ENCODE measurements around the gene SLC39A13.

The SLC39A13 gene

DNA sequence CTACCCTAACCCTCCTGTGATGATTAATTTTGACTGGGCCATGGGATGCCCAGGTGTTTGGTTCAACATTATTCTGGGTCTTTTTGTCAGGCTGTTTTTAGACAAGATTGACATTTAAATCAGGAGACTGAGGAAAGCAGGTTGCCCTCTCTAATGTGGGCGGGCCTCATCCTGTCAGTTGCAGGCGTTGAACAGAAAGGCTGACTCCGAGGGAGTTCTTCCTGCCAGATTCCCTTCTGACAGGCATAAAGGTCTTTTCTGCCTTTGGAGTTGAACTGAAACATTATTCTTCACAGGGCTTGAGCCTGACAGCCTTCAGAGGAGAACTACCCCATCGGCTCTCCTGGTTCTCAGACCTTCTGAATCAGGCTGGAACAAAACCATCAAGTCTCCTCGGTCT lies 22.1 kb downstream of the SLC39A13 start:
- no peak for DNase-seq (ENCODE audit: low read depth in 3 of 3)

DNA sequence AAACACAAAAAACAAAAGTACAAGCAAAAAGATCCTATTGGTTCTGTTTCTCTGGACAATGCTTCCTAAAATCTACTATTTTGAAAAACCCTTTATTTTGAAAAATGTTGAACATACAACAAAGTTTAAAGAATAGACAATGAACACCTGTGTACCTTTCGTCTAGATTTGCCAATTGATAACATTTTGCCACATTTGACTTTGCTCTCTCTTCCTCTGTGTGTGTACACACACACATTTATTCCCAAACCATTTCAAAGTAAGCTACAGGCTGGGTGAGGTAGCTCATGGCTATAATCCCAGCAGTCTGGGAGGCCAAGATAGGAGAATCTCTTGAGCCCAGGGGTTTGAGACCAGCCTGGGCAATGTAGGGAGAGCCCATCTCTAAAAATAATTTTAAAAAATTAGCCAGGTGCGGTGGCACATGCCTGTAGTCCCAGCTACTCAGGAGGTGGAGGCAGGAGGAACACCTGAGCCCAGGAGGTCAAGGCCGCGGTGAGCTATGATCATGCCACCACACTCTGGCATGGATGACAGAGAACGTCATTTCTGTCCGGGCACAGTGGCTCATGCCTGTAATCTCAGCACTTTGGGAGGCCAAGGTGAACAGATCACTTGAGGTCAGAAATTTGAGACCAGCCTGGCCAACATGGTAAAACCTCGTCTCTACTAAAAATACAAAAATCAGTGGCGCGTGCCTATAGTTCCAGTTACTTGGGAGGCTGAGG lies 23.1 kb downstream of the SLC39A13 start:
- DNase-seq (ENCODE audit: low read depth in 3 of 3) = no peak

- no peak for DNase-seq (ENCODE audit: low read depth in 3 of 3)
Measured at GRCh38 chr11:47433157-47433556, 24.8 kb downstream of the SLC39A13 start.

- no peak for DNase-seq (ENCODE audit: low read depth in 3 of 3)
Measured at GRCh38 chr11:47434011-47434786, 25.8 kb downstream of the SLC39A13 start.

DNA sequence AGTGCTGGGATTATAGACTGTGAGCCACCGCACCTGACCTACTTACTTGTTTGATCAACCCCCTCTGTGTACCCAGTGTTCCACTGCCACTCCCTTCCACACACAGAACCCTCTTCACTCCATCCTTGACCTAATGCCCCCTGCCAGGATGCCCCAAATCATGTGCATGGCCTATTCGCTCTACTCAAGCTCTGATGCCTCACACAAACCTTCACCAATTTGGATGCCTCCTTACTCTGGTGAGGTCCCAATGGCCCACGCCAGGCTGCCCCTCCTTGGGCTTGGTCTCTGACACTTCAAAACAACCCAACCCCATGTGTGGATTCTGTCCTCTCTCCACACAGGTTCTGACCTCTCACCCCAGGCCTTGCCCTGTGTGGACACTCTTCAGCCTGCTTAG lies 27.3 kb downstream of the SLC39A13 start:
- no peak for DNase-seq (ENCODE audit: low read depth in 3 of 3)

DNA sequence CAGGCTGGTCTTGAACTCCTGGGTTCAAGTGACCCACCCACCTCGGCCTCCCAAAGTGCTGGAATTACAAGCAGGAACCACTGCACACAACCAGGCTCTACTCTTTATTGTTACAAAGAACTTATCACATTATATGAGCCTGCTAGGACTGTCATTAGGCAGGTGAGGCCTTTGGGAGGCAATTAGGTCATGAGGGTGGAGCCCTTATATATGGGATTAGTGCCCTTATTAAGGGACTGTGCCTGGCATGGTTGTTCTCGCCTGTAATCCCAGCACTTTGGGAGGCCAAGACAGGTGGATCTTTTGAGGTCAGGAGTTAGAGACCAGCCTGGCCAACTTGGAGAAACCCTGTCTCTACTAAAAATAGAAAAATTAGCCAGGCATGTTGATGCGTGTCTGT lies 28.3 kb downstream of the SLC39A13 start:
- DNase-seq (ENCODE audit: low read depth in 3 of 3) = no peak

DNA sequence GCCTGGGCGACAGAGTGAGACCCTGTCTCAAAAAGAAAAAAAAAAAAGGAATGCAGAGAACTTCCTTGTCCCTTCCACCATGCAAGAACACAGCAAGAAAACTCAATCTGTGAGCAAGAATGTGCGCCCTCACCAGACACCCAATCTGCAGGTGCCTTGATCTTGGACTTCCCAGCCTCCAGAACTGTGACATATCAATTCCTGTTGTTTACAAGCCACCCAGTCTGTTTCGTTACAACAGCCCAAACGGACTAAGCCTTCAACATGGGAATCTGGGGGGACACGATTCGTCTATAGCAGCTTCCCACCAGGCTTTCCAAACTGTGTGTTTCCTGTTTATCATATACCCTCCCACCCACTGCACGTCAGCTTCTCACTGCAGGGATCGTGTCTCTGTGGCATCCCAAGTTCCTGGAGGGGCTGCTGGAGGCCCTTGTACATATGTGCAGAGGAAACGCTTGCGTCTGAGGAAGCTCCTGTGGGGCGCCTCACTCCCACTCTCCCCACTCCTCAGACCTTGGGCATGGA lies 28.9 kb downstream of the SLC39A13 start:
- DNase-seq (ENCODE audit: low read depth in 3 of 3) = no peak

GRCh38 chr11:47437746-47438418 lies 29.5 kb downstream of the SLC39A13 start:
- no peak for DNase-seq (ENCODE audit: low read depth in 3 of 3)

- DNase-seq (ENCODE audit: low read depth in 3 of 3) = no peak
Measured at GRCh38 chr11:47438721-47439120, 30.3 kb downstream of the SLC39A13 start.

- no peak for DNase-seq (ENCODE audit: low read depth in 3 of 3)
Measured at GRCh38 chr11:47440054-47440476, 31.7 kb downstream of the SLC39A13 start.

- DNase-seq (ENCODE audit: low read depth in 3 of 3) = no peak
Measured at GRCh38 chr11:47441421-47441820, 33.0 kb downstream of the SLC39A13 start.

DNA sequence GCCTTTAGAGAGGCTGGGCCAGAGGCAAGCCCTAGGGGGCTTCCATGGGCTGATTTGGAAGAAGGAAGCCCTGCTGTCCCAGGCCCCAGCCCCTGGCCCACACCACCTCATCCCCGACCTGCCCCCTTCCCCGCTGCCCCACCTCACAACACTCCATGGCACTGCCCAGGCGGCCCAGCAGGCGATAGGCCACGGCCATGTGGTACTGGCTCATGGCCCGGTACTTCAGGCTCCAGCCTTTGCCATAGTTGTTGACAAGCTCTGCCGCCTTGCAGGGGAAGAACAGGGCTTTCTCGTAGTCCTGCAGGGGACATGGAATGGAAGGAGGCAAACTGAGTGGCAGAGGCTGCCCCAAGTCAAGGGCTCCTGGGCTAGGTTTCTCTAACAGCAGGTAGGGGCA lies 34.1 kb downstream of the SLC39A13 start:
- no peak for DNase-seq (ENCODE audit: low read depth in 3 of 3)

DNA sequence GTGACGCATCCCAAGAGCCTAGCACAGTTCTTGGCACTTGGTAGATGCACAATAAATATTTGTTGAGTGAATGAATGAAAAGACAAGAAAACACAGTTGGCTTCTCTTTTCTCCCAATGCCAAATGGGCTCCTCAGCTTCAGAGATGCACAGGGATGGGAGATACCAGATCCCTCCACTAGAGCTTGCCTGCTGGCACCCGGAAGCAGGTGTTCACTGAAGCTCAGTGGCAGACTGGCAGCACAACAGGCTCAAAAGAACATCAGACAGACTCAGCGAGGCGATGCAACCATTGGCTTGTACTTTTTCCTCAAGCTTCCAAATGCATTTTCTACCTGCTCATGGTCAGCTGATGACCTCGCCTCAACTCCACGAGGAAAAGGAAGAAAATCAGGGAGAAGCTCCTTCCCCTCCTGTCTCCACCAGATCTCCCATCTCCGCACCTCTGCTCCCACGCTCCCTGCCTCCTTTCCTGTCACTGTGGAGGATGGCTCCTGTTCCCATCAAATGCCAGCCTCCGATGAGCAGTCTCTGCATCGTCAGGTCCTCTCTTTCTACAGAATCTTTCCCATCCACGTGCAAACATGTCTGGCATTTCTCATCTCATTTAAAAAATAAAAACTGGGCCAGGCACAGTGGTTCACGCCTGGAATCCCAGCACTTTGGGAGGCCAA lies 34.8 kb downstream of the SLC39A13 start:
- no peak for DNase-seq (ENCODE audit: low read depth in 3 of 3)

GRCh38 chr11:47443817-47444216 lies 35.4 kb downstream of the SLC39A13 start:
- no peak for DNase-seq (ENCODE audit: low read depth in 3 of 3)

- no peak for DNase-seq (ENCODE audit: low read depth in 3 of 3)
Measured at GRCh38 chr11:47445840-47446239, 37.5 kb downstream of the SLC39A13 start.

DNA sequence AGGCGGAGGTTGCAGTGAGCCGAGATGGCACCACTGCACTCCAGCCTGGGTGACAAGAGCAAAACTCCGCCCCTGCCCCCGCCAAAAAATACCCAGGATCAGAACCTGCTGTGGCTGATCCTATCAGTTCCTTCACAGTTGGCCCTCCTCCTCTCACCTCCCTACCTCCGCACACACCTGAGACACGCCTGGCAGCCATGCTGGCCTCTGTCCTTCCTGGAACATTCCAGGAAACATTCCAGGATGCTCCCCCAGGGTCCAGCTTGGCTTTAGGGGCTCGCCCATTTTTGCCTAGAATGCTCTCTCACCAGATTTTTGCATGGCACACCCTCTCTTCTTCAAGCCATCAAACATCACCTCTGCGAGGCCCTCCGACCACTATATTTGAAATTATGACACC lies 38.4 kb downstream of the SLC39A13 start:
- DNase-seq (ENCODE audit: low read depth in 3 of 3) = no peak

DNA sequence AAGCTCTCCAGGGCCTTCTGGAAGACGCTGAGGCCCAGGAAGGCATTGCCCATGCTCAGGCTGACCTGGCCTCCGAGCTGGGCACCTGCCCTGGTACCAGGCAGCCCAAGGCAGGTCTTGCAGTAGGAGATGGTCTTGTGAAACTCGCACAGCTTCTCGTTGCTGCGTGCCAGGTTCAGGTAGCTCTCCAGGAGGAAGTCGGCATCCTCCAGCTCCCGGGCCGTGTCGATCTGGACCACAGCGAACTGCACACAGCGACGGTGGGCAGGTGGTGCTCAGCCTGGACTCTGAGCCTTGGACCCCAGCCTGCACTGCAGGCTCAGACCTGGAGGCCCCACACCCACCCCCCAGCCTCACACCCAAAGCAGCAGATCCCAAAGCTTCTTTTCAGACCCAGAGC lies 39.5 kb downstream of the SLC39A13 start:
- no peak for DNase-seq (ENCODE audit: low read depth in 3 of 3)

DNA sequence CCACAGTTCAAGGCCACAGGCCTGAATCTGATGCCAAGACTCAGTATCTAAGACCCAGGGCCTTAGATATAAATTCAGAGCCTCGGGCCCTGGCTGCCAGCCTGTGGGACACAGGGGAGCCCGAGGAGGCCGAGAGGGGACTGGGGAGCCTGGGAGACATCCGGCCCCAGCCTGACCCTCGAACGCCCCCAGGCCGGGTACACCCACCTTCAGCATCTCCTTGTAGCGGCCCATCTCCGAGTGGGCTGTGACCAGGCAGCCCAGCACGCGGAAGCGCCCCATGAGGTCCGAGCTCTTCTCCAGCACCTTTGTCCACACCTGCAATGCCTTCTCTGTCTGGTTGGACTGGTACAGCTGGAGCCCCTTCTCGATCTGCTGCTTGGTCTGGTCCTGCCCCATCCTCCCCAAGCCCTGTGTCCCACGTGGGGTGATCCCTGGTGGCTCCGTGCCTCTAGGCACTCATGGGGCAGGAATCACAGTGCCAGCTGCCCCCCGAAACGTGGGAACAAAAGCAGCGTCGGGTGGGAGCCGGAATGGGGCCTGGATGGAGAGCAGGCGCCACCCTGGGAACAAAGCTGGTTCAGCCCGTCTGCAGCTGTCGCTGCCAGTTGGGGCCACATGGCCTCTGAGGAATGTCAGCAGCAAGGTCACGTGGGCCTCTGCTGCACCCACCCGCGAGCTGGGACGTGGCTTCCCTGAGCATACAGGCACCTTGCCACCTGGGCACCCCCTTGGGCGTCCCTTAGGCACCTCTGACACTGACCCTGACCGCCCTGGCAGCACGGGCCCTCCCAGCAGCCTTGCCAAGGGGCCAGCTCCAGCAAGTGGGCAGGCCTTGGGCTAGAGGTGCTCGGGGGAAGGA lies 40.4 kb downstream of the SLC39A13 start, which contains the start of gene RAPSN:
RAPSN (minus strand) TSS at position 571 of the 862 bp plus-strand sequence; CDS start at position 399, 172 bp downstream.
- DNase-seq (ENCODE audit: low read depth in 3 of 3) = no peak

- DNase-seq (ENCODE audit: low read depth in 3 of 3) = no peak
Measured at GRCh38 chr11:47449541-47449940, 41.2 kb downstream of the SLC39A13 start.

DNA sequence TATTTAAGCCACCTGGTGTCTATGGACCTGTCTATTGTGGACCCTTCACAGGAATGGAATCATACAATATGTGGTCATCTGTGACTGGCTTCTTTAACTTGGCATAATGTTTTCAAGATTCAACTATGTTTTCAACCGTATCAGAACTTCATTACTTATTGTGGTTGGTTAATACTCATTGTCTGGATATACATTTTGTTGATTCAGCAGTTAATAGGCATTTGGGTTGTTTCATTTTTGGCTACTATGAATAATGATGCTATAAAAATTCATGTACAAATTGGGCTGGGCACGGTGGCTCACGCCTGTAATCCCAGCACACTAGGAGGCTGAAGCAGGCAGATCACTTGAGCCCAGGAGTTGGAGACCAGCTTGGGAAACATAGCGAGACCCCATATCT lies 43.0 kb downstream of the SLC39A13 start:
- DNase-seq (ENCODE audit: low read depth in 3 of 3) = no peak

GRCh38 chr11:47451990-47452389 lies 43.6 kb downstream of the SLC39A13 start:
- DNase-seq (ENCODE audit: low read depth in 3 of 3) = no peak

All from stimulated activated CD4-positive, alpha-beta T cell treated with anti-CD3 and anti-CD28 coated beads, TNF-alpha, amount 100 ng/mL, for 48 hours (primary cell).